ENCODE results near the gene SAMD13.

GRCh38 chr1:84278905-84279304 lies 22.6 kb upstream of the SAMD13 start:
- TF ChIP-seq POLR2AphosphoS5 (IDR thresholded peaks at IDR 0.05; ENCODE audit: low read depth, low read length) (no peak), POLR2A (IDR thresholded peaks at IDR 0.05; ENCODE audit: low read depth, low read length) (no peak), SPI1 (IDR thresholded peaks at IDR 0.05; ENCODE audit: low read depth, low read length) (no peak), TAF1 (IDR thresholded peaks at IDR 0.05; ENCODE audit: low read depth, low read length) (no peak), POU2F2 (IDR thresholded peaks at IDR 0.05; ENCODE audit: low read depth, low read length) (no peak)
